ENCODE measurements around the gene TRAK1.
"Not testable (repeated sequence)": the region's sequence is repeated elsewhere in the genome, so short reads cannot be mapped to it uniquely, and the experiment has no call there.

Gene TRAK1, protein sequence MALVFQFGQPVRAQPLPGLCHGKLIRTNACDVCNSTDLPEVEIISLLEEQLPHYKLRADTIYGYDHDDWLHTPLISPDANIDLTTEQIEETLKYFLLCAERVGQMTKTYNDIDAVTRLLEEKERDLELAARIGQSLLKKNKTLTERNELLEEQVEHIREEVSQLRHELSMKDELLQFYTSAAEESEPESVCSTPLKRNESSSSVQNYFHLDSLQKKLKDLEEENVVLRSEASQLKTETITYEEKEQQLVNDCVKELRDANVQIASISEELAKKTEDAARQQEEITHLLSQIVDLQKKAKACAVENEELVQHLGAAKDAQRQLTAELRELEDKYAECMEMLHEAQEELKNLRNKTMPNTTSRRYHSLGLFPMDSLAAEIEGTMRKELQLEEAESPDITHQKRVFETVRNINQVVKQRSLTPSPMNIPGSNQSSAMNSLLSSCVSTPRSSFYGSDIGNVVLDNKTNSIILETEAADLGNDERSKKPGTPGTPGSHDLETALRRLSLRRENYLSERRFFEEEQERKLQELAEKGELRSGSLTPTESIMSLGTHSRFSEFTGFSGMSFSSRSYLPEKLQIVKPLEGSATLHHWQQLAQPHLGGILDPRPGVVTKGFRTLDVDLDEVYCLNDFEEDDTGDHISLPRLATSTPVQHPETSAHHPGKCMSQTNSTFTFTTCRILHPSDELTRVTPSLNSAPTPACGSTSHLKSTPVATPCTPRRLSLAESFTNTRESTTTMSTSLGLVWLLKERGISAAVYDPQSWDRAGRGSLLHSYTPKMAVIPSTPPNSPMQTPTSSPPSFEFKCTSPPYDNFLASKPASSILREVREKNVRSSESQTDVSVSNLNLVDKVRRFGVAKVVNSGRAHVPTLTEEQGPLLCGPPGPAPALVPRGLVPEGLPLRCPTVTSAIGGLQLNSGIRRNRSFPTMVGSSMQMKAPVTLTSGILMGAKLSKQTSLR

DNA sequence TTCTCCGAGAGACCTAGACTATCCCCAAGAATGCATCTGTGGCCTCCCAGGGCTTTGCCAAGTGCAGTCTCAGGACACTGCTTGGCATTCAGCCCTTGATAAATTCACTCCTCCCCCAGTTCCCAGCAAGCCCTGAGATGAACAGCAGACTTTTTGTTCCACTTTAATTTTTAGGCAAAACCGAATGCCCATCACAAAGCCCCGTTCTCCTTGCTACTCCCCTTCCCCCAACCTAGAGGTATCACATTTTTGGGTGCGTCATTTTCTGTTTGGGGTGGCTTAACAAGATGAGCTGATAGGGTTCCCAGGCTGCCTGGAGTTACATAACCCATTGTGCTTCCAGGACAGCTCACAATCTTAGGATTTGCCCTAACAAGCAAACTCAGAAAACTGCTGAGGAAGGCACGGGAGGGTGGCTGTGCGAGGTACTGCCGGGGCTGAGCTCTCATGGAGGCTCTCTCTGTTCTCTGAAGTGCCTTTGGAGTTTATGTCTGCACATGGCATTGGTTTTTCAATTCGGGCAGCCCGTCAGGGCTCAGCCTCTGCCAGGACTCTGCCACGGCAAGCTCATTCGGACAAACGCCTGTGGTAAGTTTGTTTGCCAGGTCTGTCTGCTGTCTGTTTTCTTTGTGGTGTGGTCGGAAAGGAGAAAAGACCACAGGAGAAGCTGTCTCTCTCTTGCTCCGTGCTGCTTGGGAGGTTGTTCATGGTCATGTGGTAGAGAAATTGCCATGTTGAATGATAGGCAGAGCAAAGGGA, at the start of gene TRAK1:
TRAK1 (plus strand) TSS at position 385 of the 759 bp plus-strand sequence; CDS start at position 498, 113 bp downstream.
- no peak for DNase-seq (ENCODE audit: low spot score)

DNA sequence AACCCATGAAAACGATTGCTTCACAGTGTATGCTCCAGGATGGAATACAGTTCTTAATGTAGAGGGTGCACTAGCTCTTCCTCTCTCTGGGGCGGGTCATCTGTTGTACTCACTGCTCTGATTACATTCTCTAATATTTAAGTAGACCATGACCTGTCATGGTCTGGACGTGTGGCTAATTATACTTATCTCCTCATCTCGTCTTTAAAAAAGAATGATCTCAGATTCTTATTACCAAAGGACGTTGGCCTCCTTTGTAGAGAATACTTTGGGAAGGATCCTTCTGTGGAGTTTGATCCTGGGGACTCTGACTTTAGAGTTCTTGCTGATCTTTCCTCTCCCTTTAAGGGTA, 48.4 kb upstream of the TRAK1 start:
- no peak for DNase-seq (ENCODE audit: low spot score)

DNA sequence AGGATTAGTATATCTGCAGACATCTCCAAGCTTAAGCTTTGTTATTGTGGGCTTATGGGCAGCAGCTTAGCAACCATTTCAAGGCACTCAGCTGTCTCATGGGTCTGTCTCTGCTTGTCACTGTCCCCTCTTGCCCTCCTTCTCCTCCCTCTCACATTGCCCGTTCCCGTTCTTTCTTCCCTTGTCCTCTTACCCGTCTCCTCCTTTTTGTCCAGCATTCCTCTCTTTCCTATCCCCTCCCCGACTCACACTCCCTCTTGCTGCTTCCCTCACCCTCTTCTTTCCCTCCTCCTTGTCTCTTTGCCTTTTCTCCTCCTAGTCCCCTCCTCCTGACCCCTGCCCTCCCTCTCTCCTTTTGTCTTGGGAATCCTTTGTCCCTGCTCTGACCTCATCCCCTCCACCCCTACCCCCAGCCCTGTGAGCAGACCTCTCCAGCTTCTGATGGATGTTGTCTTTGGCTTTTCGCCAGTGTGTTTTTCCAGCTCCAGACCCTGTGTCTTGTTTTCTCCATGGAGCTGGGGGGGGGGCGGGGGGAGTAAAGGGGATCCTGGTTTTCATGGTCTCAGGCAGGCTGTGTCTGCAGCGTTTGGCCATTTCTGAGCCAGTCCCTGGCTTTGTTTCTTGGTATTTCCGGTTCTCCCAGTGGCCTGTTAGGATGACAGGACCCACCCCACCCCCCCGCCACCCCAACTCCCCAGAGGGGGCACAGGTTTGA, 47.9 kb upstream of the TRAK1 start:
- DNase-seq (ENCODE audit: low spot score) = peak; percentile 89

DNA sequence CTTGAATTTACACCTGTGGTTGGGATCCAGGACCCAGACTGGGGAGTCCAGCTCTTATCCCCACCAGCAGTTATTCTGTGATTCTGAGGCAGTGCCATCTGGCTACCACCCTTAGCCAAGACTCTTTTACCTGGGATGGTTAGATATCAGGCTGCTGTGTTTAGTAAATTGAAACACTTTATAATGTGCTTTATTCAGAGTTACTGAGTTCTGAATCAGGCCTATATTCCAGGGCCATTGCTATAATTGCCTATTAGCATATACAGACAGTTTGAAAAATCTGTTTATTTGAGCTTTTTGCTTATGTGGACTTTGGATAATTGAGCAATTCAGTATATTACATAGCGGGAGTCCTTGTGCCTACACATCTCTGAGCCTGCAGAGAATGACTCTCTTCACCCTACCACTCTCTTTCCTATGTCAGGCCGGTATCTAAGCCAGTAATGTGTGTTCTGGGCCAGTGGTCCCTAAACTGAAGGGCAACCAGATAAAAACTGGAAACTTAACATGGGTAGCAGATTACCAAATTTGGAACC, 45.4 kb upstream of the TRAK1 start:
- no peak for DNase-seq (ENCODE audit: low spot score)

DNA sequence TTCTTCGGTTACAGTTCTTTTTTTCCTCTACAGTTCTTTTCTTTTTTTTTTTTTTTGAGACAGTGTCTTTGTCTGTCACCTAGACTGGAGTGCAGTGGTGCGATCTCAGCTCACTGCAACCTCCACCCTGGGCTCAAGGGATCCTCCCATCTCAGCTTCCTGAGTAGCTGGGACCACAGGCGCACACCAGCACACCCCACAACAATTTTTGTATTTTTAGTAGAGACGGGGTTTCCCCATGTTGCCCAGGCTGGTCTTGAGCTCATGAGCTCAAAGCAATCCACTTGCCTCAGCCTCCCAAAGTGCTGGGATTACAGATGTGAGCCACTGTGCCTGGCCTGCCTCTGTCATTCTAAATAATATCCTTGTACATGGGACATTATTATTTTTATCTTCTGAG, 42.6 kb upstream of the TRAK1 start:
- DNase-seq (ENCODE audit: low spot score) = not testable (repeated sequence)

DNA sequence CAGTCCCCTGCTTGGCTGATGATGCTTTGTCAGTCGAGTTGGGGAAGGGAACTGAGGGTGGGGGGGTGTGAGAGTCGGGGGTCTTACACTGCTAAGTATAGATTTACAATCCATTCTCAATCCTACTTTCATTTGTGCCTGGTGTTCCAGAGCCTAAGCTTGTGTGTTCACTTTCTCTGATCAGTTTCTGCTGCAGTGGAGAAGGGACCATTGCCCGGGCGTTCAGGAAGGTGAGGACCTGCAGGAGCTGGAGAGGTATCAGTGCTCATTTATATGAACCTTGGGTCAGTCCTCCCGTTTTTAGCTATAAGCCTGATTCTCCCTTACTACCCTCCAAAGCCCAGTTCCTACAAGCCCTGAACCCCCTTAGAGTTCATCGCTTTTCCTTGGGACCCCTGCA, 41.0 kb upstream of the TRAK1 start:
- no peak for DNase-seq (ENCODE audit: low spot score)

DNA sequence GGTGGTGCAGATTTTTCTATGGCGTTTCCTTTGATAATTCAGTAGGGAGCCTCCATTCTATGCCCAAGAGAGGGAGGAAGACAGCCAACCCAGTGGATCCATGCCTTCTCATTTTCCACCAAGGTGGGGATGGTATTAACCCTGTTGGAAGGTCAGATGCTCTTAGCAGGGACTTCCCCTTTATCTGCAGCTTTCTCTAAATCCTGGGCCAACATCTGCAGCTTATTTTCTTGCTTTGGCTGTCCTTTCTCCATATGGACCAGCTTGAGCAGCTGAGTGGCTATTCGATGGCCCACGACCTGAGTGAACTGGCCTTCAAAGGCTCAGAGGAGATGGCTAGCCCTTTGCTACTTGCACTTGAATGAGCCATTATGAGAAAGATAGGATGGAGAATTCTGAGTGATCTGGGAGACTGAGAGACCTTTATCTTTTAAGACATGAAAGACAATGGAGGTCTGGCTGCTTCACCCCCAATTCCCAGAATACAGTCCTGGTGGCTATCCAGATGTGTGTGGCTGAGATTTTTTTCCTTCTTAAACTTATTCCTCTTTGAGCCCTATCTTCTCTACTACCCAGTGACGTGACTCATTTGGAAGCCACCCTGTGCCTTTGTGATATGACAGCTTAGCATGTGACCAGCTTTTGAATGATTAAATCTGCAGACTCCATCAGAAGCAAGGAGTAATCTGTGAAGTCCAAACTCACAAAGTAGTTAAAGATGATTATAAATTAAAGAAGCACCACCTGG, 39.6 kb upstream of the TRAK1 start:
- no peak for DNase-seq (ENCODE audit: low spot score)

DNA sequence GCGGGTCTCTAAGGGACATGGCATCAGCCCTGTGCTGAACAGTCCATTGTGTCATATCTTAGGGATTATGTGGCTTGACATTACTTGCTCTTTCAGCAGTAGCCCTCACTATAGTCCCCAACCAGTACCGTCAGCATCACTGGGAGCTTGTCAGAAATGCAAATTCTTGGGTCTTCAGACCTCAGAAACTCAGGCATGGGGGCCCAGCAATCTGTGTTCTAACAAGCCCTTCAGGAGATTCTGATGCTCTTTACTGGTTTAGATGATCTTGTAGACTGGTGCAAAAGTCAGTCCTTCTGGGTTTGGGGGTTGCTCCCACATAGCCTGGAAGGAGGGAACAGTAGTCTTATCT, 39.0 kb upstream of the TRAK1 start:
- DNase-seq (ENCODE audit: low spot score) = no peak

DNA sequence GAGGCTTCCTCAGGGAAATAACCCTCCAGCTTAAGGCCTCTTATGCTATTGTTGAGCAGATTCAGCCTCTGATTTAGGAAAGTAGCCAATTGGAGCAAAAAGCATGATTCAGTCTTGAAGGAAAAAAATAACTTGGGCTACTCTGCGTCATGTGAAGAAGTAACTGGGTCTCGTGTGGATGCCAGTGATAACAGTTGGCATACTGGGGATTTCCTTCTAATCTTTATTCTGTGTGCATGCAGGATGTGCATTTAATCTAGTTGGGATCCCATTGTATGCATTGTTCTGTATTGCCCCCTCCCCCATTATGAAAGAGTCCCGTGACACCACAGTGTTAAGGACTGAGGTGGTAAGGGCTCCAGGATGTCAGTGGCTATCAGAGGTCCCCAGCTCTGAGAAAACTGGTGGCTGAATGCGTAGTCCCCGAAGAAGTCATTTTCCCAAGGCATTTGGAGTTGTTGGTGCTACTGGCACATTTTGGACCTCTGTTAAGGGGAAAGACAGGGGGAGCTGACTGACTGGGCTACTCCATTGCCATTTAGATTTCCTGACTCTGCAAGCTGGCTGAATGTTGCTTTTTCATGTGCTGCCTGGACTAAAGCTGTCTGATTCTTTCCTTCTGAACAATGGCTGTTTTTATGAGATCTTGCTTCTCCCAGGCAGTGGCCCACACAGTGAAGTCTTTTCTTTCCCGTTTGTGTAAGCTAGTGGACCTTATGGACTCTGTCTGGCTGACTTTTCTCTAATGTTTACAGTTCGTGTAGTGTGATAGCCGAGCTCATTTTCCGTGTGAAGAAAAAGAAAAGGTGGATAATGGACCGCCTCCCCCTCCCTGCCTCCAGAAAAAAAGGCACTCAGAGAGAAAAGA, 38.4 kb upstream of the TRAK1 start:
- no peak for DNase-seq (ENCODE audit: low spot score)

DNA sequence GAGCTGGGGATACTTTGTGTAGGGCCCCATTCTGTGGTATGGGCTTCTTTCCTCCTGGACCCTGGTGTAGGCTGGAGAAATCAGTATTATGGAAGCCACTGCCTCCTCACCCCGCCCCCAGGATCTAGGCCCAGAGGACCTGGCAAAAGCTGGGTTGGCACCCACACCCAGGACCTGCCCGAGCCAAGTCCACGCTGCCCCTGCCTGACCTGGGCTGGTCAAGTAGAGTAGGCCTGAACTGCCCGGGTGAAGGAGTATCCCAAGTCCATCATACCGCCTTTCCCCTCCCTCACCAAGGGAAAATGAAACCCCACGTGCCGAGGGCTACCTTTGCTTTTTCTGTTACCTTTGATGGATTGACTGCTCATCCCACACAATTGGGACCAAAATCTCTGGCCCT, 37.7 kb upstream of the TRAK1 start:
- DNase-seq (ENCODE audit: low spot score) = no peak

DNA sequence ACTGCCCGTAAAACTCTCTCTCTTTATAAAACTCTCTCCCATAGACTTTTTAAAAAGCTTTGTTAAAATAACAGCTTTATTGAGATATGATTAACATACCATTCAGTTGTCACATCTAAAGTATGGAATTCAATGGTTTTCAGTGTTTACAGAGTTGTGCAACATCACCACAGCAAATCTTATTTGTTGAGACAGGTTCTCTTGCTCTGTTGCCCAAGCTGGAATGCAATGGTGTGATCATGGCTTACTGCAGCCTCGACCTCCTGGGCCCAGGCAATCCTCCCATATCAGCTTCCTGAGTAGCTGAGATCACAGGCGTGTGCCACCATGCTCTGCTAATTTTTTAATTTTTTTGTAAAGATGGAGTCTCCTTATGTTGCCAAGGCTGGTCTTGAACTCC, 35.9 kb upstream of the TRAK1 start:
- no peak for DNase-seq (ENCODE audit: low spot score)

DNA sequence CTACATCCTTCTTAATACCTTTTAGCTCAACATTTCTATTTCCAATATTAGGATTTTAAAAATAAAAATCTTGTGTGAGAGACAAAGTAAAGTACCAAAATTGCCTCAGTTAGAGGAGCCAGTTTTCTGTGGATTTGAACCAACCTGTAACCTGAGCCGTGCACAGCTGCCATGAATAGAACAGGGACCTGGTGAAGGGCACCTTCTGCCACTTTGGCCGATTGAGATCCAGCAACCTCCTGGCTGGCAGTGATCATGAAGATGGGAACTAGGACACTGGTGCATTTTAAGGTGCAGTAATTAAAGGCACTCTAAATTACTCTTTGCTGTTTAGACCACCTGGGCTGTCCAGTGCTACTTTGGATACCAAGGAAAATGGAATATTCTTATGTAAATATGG, 34.3 kb upstream of the TRAK1 start:
- no peak for DNase-seq (ENCODE audit: low spot score)

DNA sequence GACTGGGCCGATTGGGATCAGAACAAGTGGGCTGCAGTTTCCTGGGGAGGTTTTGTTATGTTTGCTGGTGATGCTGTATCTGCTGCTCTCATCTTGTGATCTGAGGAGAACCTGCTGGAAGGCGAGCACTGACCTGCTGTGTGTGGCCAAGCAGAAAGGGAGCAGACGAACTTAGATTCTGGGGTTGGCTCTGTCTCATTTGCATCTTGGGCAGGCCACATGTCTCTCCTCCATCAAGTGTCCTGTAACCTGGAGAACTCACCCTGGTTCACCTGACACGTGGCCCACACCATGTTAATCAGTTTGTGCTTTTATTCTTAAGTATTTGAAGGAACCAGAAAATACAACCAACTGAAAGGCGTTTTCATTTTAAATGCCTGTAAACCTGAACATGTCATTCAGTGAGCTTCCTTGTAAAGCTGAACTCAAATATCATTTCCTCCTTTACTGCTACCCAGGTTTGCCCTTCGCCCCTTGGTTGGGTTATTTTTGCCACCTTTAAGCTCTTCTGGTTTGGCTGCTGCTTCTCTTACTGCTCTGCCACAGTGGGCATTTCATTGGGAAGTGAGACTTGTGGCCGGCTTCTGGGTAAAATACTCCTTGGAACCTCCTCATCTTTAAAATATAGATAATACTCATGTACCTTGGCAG, 33.5 kb upstream of the TRAK1 start:
- no peak for DNase-seq (ENCODE audit: low spot score)

DNA sequence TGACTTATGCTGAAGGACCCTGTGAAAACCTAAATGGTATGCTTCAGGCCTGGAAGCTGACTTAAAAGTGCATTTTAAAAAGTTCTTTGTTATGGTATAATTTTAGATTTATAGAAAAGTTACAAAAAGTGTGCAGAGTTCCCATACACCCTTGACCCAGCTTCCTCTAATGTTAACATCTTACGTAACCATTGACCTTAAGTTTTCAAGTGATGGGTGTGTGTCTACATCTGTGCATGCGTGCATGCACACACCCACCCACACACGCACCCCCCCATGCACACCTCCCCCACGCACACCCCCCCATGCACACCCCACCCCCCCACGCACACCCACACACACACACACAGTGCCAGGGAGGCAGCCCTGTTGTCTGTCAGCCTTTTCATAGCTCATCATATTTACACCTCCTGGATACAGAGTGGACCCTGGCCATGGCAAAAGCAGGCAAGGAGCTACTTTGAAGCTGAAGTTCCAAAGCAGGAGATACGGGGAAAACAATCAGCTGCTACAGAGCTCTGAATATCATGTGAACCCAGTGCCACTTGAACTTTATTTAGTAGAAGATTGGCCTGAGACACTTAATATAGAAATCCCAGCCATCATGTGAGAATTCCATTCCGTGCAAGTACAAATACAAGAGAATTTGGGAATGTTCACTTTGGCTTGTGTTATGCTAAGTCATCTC, 30.0 kb upstream of the TRAK1 start:
- no peak for DNase-seq (ENCODE audit: low spot score)

DNA sequence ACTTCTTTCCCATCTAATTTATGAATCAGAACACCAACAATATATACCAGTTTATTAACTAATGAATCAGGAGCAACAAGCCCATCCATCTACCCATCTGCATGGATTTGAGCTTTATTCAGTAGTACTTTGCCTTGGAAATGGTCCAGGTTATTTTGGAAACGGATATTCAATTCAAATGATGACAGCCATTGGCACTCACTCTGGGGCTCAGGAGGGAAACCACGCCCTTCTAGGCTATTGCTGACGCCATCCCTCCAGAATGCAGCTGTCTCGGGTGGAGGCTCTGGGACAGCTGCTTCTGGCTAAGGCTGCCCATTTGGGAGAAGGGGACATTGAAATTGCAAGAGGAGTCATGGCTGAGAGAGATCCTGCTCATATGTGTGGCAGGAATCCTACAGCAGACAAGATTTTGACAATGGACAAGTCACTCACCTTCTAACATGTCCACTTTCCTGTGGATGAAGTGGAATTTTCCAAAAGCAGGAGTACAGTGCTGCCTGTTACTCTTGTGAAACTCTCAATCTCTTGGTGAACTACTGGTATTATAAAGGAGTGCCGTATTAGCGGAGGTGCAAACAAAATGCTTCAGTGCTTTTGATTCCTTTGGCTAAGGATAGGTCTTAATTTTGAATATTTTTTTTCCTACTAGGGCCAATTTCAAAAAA, 29.3 kb upstream of the TRAK1 start:
- no peak for DNase-seq (ENCODE audit: low spot score)

DNA sequence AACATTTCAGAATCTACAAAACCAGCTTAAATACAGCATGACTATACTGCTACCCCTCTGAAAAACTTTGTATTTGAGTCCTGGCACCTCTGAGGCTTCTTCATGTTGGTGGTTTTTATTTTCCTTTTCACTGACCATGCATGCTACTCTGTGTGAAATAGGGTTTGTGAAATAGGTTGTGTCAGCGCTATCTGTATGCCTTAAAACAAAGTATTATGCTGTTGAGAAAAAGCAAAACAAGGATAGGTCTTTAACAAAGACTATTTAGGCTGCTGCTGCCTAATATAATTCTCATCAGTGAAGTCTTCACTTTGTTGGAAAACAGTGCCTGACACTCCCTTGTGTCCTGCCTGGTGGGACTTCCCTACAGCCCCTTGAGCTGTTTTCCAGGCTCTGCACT, 28.7 kb upstream of the TRAK1 start:
- no peak for DNase-seq (ENCODE audit: low spot score)

DNA sequence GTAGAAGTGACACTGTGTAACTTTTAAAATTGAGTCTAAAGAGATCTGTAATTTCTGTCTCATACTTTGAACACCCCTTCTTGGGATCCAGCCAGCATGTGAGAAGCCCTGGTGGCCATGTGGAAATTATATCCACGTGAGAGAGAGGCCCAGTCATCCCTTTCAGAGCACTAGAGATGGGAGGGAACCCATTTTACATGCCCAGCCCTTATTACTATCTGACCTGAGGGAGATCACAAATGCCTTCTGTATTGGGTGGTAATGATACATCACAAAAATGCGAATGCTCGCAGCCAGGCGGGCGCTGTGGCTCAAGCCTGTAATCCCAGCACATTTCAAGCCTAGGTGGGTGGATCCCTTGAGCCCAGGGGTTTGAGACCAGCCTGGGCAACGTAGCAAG, 27.3 kb upstream of the TRAK1 start:
- no peak for DNase-seq (ENCODE audit: low spot score)

DNA sequence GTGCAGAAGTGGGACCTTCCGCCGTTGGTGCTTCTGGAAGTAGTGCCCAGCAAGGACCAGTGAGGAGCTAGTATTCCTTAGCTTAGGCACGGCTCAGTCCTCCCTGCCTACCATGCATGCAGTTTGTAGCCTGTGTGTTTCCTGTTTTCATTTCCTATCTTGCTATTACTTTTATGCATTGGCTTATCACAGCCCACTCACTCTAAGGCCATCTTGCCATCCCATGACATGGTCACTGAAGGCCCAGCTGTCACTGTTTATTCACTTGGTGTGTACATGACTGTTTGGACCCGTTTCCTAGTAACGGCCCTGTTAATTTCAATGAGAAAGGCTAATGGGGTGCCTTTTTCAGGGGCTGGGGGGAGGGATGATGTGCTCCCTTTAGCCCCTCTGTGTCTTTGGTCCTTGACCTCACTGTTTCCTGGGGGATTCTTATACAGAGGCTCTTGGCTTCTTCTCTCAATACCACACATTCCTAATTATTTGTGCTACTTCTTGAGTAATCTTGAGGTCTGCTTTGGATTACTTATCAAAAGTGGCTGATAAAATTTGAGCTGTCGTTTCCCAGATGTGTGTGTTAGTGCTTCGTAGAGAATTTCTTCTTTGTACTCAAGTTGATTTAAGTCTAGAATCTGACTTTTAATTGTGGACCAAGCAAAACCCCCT, 24.5 kb upstream of the TRAK1 start:
- no peak for DNase-seq (ENCODE audit: low spot score)
